ENCODE results near the gene ZNF777. TPM values are rescaled to one million over a fixed set of nuclear protein-coding genes. Genes with fewer than 3 reads are reported as not detected.
"Not testable (repeated sequence)": the region's sequence is repeated elsewhere in the genome, so short reads cannot be mapped to it uniquely, and the experiment has no call there.

ZNF777 gene
- total RNA-seq, 1 donor from 2014 or later, result 17.2 TPM

DNA sequence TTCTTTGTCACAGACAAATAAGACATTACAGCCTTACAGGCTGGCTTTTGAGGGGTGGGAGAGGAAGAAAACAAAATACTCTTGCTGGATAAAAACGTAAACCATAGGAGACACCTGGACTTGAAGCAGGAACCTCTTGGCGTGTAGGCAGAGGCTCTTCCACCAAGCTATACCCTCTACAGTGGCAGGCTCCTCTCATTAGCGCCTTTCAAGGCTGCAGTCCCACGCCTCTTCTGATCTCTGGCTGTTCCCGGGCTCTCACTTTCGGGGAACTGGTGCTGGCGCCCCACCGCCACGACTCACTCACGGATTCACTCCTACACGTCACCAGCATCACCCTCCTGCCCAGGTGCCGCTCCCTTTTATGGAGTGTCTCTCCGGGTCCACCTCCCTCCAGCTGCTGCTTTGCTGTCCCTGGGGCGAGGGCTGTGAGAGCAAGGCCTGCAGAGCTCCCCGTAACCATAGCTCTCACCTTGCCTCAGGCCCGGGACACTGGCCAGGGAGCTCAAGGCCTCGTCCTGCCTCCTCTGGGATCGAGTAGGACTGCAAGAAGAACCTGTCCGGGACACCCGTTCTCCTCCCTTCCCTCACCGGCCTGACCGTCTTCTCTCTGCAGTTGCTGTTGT, 62.6 kb downstream of the ZNF777 start:
- H3K27me3 ChIP-seq (ENCODE audit: insufficient read depth, low read length), result no peaks in the 10 kb centered on the region
- no peak for FAIRE-seq
- H3K4me1 ChIP-seq (ENCODE audit: insufficient read depth, low read length), result no peaks in the 10 kb centered on the region
- Mint-ChIP-seq H3K27me3 (ENCODE audit: low read depth, unreplicated experiment) (peaks cover 25% of the 10 kb centered on the region), H3K4me1 (ENCODE audit: low read depth, unreplicated experiment) (no peaks in the 10 kb centered on the region), H3K9me3 (ENCODE audit: unreplicated experiment) (peaks cover 10% of the 10 kb centered on the region), H3K36me3 (ENCODE audit: low read depth, unreplicated experiment) (peaks cover 4% of the 10 kb centered on the region), H3K4me3 (ENCODE audit: unreplicated experiment) (no peak overlapping the region), H3K27ac (ENCODE audit: unreplicated experiment) (no peak overlapping the region)
- DNase-seq (ENCODE audit: low read depth), result no peak
- H3K79me2 ChIP-seq (ENCODE audit: insufficient read depth, low read length), result no peaks in the 10 kb centered on the region
- no peak overlapping the region for H3K4me3 ChIP-seq (ENCODE audit: insufficient read depth, low read depth, low read length)
- H4K20me1 ChIP-seq (ENCODE audit: insufficient read depth, low read length), result no peaks in the 10 kb centered on the region
- H3K9me3 ChIP-seq (ENCODE audit: insufficient read depth, low read depth, low read length), result no peaks in the 10 kb centered on the region
- TF ChIP-seq, protein P1, sequence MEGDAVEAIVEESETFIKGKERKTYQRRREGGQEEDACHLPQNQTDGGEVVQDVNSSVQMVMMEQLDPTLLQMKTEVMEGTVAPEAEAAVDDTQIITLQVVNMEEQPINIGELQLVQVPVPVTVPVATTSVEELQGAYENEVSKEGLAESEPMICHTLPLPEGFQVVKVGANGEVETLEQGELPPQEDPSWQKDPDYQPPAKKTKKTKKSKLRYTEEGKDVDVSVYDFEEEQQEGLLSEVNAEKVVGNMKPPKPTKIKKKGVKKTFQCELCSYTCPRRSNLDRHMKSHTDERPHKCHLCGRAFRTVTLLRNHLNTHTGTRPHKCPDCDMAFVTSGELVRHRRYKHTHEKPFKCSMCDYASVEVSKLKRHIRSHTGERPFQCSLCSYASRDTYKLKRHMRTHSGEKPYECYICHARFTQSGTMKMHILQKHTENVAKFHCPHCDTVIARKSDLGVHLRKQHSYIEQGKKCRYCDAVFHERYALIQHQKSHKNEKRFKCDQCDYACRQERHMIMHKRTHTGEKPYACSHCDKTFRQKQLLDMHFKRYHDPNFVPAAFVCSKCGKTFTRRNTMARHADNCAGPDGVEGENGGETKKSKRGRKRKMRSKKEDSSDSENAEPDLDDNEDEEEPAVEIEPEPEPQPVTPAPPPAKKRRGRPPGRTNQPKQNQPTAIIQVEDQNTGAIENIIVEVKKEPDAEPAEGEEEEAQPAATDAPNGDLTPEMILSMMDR (IDR thresholded peaks at IDR 0.05; ENCODE audit: insufficient read depth, low read depth, low read length), result no peak
- no peak for TF ChIP-seq EZH2 (IDR thresholded peaks at IDR 0.05; ENCODE audit: insufficient read depth, low read length)
- H2AFZ ChIP-seq (ENCODE audit: low read depth, low read length), result no peak overlapping the region
- H3K9ac ChIP-seq (ENCODE audit: low read length), result no peak overlapping the region
- H3K27ac ChIP-seq (ENCODE audit: low read depth, low read length), result no peak overlapping the region
- H3K4me2 ChIP-seq (ENCODE audit: low read length), result no peak overlapping the region
- no peaks in the 10 kb centered on the region for H3K36me3 ChIP-seq (ENCODE audit: insufficient read depth, low read length)

DNA sequence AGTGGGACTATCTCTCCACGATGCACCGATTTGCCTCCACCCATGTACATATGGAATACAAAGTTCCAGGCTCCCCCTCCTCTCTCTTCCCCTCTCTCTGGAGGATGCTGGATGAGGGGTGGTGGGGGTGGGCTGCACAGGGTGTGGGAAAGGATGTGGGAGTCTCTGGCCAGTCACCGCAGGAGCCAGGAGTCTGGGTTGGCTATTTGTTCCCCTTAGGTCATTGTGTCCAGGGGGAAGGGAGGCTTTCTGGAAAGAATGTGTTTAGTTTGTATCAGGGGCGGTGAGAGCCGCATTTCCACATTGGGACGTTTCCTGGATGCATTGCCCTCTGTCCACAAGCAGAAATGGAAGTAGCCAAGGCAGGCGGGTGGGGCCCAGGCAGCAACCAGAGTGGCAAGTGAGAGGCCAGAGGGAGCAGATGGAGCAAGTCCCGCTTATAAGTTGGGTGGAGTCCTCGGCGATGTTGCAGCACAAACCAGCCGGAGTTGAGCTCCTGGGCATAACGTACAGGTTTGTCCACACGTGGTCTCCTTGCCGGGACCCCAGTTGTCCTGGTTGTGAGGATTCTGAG, 63.3 kb downstream of the ZNF777 start:
- FAIRE-seq, result no peak
- TF ChIP-seq, protein P1 (IDR thresholded peaks at IDR 0.05; ENCODE audit: insufficient read depth, low read depth, low read length), result no peak
- no peak for TF ChIP-seq EZH2 (IDR thresholded peaks at IDR 0.05; ENCODE audit: insufficient read depth, low read length)
- Histone ChIP-seq H3K4me2 (ENCODE audit: low read length) (no peak overlapping the region), H3K36me3 (ENCODE audit: insufficient read depth, low read length) (no peaks in the 10 kb centered on the region), H3K27me3 (ENCODE audit: insufficient read depth, low read length) (no peaks in the 10 kb centered on the region), H3K27ac (ENCODE audit: low read depth, low read length) (no peak overlapping the region), H3K9ac (ENCODE audit: low read length) (no peak overlapping the region), H3K4me3 (ENCODE audit: insufficient read depth, low read depth, low read length) (no peak overlapping the region), H3K79me2 (ENCODE audit: insufficient read depth, low read length) (no peaks in the 10 kb centered on the region), H3K4me1 (ENCODE audit: insufficient read depth, low read length) (no peaks in the 10 kb centered on the region), H4K20me1 (ENCODE audit: insufficient read depth, low read length) (no peaks in the 10 kb centered on the region), H2AFZ (ENCODE audit: low read depth, low read length) (no peak overlapping the region), H3K9me3 (ENCODE audit: insufficient read depth, low read depth, low read length) (no peaks in the 10 kb centered on the region)
- no peak for DNase-seq (ENCODE audit: low read depth)
- Mint-ChIP-seq H3K4me1 (ENCODE audit: low read depth, unreplicated experiment) (no peaks in the 10 kb centered on the region), H3K27ac (ENCODE audit: unreplicated experiment) (no peak overlapping the region), H3K9me3 (ENCODE audit: unreplicated experiment) (peaks cover 10% of the 10 kb centered on the region), H3K27me3 (ENCODE audit: low read depth, unreplicated experiment) (peaks cover 22% of the 10 kb centered on the region), H3K4me3 (ENCODE audit: unreplicated experiment) (no peak overlapping the region), H3K36me3 (ENCODE audit: low read depth, unreplicated experiment) (peaks cover 4% of the 10 kb centered on the region)

DNA sequence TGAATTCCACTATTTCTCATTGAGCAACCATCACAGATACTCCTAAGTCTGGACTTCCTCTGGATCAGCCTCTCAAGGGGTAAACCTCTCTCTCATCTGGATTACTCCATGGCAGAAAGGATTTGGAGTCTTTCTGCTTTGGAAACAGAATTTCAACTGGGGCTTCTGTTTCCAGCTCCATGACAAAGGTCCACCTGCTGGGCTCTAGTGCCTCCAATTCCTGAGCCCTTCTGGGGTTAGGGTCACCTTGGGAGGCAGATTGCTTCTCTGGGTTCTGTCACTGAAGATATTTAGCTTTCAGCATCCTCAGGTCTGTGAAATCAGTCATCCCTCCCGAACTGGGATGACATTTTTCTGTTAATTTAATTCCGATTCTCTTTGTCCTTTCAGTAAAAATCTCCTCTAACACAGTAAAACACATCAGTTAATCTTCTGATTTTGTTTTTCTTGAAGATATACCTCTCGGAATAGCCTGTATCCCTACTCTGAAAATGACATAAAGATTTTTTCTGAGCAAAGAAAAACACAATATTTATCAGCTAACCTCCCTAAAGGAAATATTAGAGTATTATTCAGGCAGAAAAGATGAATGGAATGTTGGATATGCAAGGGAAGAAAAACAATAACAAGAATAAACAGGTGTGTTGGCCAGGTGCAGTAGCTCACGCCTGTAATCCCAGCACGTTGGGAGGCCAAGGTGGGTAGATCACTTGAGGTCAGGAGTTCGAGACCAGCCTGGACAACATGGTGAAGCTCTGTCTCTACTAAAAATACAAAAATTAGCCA, 72.1 kb downstream of the ZNF777 start:
- not testable (repeated sequence) for FAIRE-seq; H3K27ac Mint-ChIP-seq (ENCODE audit: unreplicated experiment); H3K9me3 ChIP-seq (ENCODE audit: insufficient read depth, low read depth, low read length); H3K27me3 Mint-ChIP-seq (ENCODE audit: low read depth, unreplicated experiment); H3K4me3 Mint-ChIP-seq (ENCODE audit: unreplicated experiment); H3K79me2 ChIP-seq (ENCODE audit: insufficient read depth, low read length); H4K20me1 ChIP-seq (ENCODE audit: insufficient read depth, low read length); H3K9me3 Mint-ChIP-seq (ENCODE audit: unreplicated experiment); H3K36me3 ChIP-seq (ENCODE audit: insufficient read depth, low read length); H3K4me1 ChIP-seq (ENCODE audit: insufficient read depth, low read length); H3K27me3 ChIP-seq (ENCODE audit: insufficient read depth, low read length); H2AFZ ChIP-seq (ENCODE audit: low read depth, low read length); DNase-seq (ENCODE audit: low read depth); H3K36me3 Mint-ChIP-seq (ENCODE audit: low read depth, unreplicated experiment); H3K4me1 Mint-ChIP-seq (ENCODE audit: low read depth, unreplicated experiment); H3K9ac ChIP-seq (ENCODE audit: low read length); H3K27ac ChIP-seq (ENCODE audit: low read depth, low read length); H3K4me2 ChIP-seq (ENCODE audit: low read length); H3K4me3 ChIP-seq (ENCODE audit: insufficient read depth, low read depth, low read length)

DNA sequence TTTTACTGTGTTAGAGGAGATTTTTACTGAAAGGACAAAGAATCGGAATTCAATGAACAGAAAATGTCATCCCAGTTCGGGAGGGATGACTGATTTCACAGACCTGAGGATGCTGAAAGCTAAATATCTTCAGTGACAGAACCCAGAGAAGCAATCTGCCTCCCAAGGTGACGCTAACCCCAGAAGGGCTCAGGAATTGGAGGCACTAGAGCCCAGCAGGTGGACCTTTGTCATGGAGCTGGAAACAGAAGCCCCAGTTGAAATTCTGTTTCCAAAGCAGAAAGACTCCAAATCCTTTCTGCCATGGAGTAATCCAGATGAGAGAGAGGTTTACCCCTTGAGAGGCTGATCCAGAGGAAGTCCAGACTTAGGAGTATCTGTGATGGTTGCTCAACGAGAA, 74.3 kb downstream of the ZNF777 start:
- H3K4me1 Mint-ChIP-seq (ENCODE audit: low read depth, unreplicated experiment); H4K20me1 ChIP-seq (ENCODE audit: insufficient read depth, low read length); H3K9me3 ChIP-seq (ENCODE audit: insufficient read depth, low read depth, low read length); H3K9ac ChIP-seq (ENCODE audit: low read length); H3K27me3 Mint-ChIP-seq (ENCODE audit: low read depth, unreplicated experiment); DNase-seq (ENCODE audit: low read depth); H3K4me3 ChIP-seq (ENCODE audit: insufficient read depth, low read depth, low read length); H3K27ac Mint-ChIP-seq (ENCODE audit: unreplicated experiment); H2AFZ ChIP-seq (ENCODE audit: low read depth, low read length); H3K27me3 ChIP-seq (ENCODE audit: insufficient read depth, low read length); H3K4me1 ChIP-seq (ENCODE audit: insufficient read depth, low read length); H3K79me2 ChIP-seq (ENCODE audit: insufficient read depth, low read length); H3K36me3 Mint-ChIP-seq (ENCODE audit: low read depth, unreplicated experiment); H3K4me3 Mint-ChIP-seq (ENCODE audit: unreplicated experiment); FAIRE-seq; H3K36me3 ChIP-seq (ENCODE audit: insufficient read depth, low read length); H3K27ac ChIP-seq (ENCODE audit: low read depth, low read length); H3K4me2 ChIP-seq (ENCODE audit: low read length): not testable (repeated sequence)
- H3K9me3 Mint-ChIP-seq (ENCODE audit: unreplicated experiment), result peaks cover 16% of the 10 kb centered on the region
